Duodenal mucosa (tissue), 2 donors: ENCODE measurements around the gene TEKT3.
A peak's percentile ranks its signal among the peaks of the same experiment; 100 is the strongest.

Source experiments
- H3K27ac ChIP-seq: one replicate; pipeline ENCODE4 v1.7.0; 2013; ENCODE audit warnings: low read depth, low read length
- H3K27me3 ChIP-seq, 2 donors: one replicate each; pipeline ENCODE4 v1.7.0; 2013; ENCODE audit warnings: low read length in 2 of 2, control low read depth in 1 of 2; ENCODE audit not compliant: insufficient read depth in 2 of 2, control insufficient read depth in 1 of 2
- H3K36me3 ChIP-seq, 2 donors: one replicate each; pipeline ENCODE4 v1.7.0; 2013; ENCODE audit warnings: low read length in 2 of 2, control low read depth in 1 of 2; ENCODE audit not compliant: insufficient read depth in 2 of 2, control insufficient read depth in 1 of 2
- H3K4me1 ChIP-seq, 2 donors: one replicate each; pipeline ENCODE4 v1.7.0; 2013; ENCODE audit warnings: low read length in 2 of 2, control low read depth in 1 of 2; ENCODE audit not compliant: insufficient read depth in 2 of 2, control insufficient read depth in 1 of 2
- H3K4me3 ChIP-seq, 2 donors: one replicate each; pipeline ENCODE4 v1.7.0; 2013; ENCODE audit warnings: low read length in 2 of 2, low read depth in 1 of 2
- H3K9ac ChIP-seq, 2 donors: one replicate each; pipeline ENCODE4 v1.7.0; 2013; ENCODE audit warnings: low read length in 2 of 2, low read depth in 1 of 2
- H3K9me3 ChIP-seq, 2 donors: one replicate each; pipeline ENCODE4 v1.7.0; 2013; ENCODE audit warnings: low read length in 2 of 2, control low read depth in 1 of 2; ENCODE audit not compliant: control insufficient read depth in 1 of 2

Gene TEKT3

GRCh38 chr17:15270628-15271381, 70.6 kb downstream of the TEKT3 start:
- H3K9me3 ChIP-seq = no peaks in the 10 kb centered on the region
- no peaks in the 10 kb centered on the region for H3K27me3 ChIP-seq
- peaks cover 8 to 9% of the 10 kb centered on the region in 2 donors for H3K4me1 ChIP-seq
- H3K4me3 ChIP-seq = no peak overlapping the region
- no peaks in the 10 kb centered on the region for H3K36me3 ChIP-seq
- H3K27ac ChIP-seq = no peak overlapping the region
- H3K9ac ChIP-seq = no peak overlapping the region

- Histone ChIP-seq H3K9me3 (no peaks in the 10 kb centered on the region), H3K27me3 (no peaks in the 10 kb centered on the region), H3K27ac (no peak overlapping the region), H3K4me3 (no peak overlapping the region), H3K36me3 (no peaks in the 10 kb centered on the region), H3K9ac (no peak overlapping the region), H3K4me1 (peaks cover 15 to 17% of the 10 kb centered on the region in 2 donors)
Observed at GRCh38 chr17:15269780-15270089, 71.7 kb downstream of the TEKT3 start.

GRCh38 chr17:15269087-15269779, 72.2 kb downstream of the TEKT3 start:
- H3K27ac ChIP-seq = no peak overlapping the region
- H3K4me1 ChIP-seq = peaks cover 20 to 22% of the 10 kb centered on the region in 2 donors
- H3K27me3 ChIP-seq = no peaks in the 10 kb centered on the region
- no peak overlapping the region for H3K4me3 ChIP-seq
- H3K9me3 ChIP-seq = no peaks in the 10 kb centered on the region
- H3K9ac ChIP-seq = no peak overlapping the region
- H3K36me3 ChIP-seq = no peaks in the 10 kb centered on the region

GRCh38 chr17:15268461-15268860, 72.9 kb downstream of the TEKT3 start:
- no peak overlapping the region for H3K9ac ChIP-seq
- H3K36me3 ChIP-seq = no peaks in the 10 kb centered on the region
- no peak overlapping the region for H3K4me3 ChIP-seq
- H3K27me3 ChIP-seq = peaks cover 0 to 4% of the 10 kb centered on the region in 2 donors
- H3K9me3 ChIP-seq = no peaks in the 10 kb centered on the region
- H3K27ac ChIP-seq = no peak overlapping the region
- peaks cover 27 to 29% of the 10 kb centered on the region in 2 donors for H3K4me1 ChIP-seq

- Histone ChIP-seq H3K4me1 (peaks cover 31 to 33% of the 10 kb centered on the region in 2 donors), H3K27me3 (peaks cover 5 to 9% of the 10 kb centered on the region in 2 donors), H3K9me3 (no peaks in the 10 kb centered on the region), H3K36me3 (no peaks in the 10 kb centered on the region), H3K27ac (no peak overlapping the region), H3K9ac (no peak overlapping the region), H3K4me3 (no peak overlapping the region)
Observed at GRCh38 chr17:15267996-15268395, 73.4 kb downstream of the TEKT3 start.

GRCh38 chr17:15266325-15267125, 74.9 kb downstream of the TEKT3 start:
- Histone ChIP-seq H3K36me3 (no peaks in the 10 kb centered on the region), H3K9ac (no peak overlapping the region), H3K27me3 (peaks cover 12 to 23% of the 10 kb centered on the region in 2 donors), H3K4me3 (no peak overlapping the region), H3K9me3 (no peaks in the 10 kb centered on the region), H3K4me1 (peaks cover 36 to 42% of the 10 kb centered on the region in 2 donors), H3K27ac (no peak overlapping the region)

- H3K9ac ChIP-seq = peak within 1 kb of the TSS; percentile 10 to 31
- peaks cover 43 to 46% of the 10 kb centered on the region in 2 donors for H3K4me1 ChIP-seq
- peak within 1 kb of the TSS; percentile 58 to 59 for H3K4me3 ChIP-seq
- H3K9me3 ChIP-seq = no peaks in the 10 kb centered on the region
- no peaks in the 10 kb centered on the region for H3K36me3 ChIP-seq
- peaks cover 16 to 29% of the 10 kb centered on the region in 2 donors for H3K27me3 ChIP-seq
- H3K27ac ChIP-seq = no peak within 1 kb of the TSS
Observed at GRCh38 chr17:15265131-15265530, 76.3 kb downstream of the TEKT3 start, which contains the start of gene PMP22. Gene PMP22, minus strand, starts transcription at chr17:15265326. Its CDS starts 4,599 bp downstream, at chr17:15260727.

- no peaks in the 10 kb centered on the region for H3K36me3 ChIP-seq
- peaks cover 42 to 44% of the 10 kb centered on the region in 2 donors for H3K4me1 ChIP-seq
- H3K27ac ChIP-seq = no peak overlapping the region
- no peaks in the 10 kb centered on the region for H3K9me3 ChIP-seq
- H3K9ac ChIP-seq = peak overlapping the region; percentile 10 to 31
- H3K27me3 ChIP-seq = peaks cover 16 to 29% of the 10 kb centered on the region in 2 donors
- peak overlapping the region; percentile 58 to 59 for H3K4me3 ChIP-seq
Observed at GRCh38 chr17:15264542-15264941, 76.9 kb downstream of the TEKT3 start.

GRCh38 chr17:15263680-15264079, 77.7 kb downstream of the TEKT3 start:
- peak overlapping the region; percentile 10 to 48 for H3K9ac ChIP-seq
- H3K36me3 ChIP-seq = peaks cover 0 to 3% of the 10 kb centered on the region in 2 donors
- H3K27ac ChIP-seq = peak overlapping the region; percentile 88
- H3K27me3 ChIP-seq = peaks cover 16 to 29% of the 10 kb centered on the region in 2 donors
- H3K4me3 ChIP-seq = peak overlapping the region; percentile 83 to 84
- H3K4me1 ChIP-seq = peaks cover 34 to 48% of the 10 kb centered on the region in 2 donors
- H3K9me3 ChIP-seq = no peaks in the 10 kb centered on the region

GRCh38 chr17:15263206-15263579, 78.2 kb downstream of the TEKT3 start:
- H3K4me1 ChIP-seq = peaks cover 34 to 52% of the 10 kb centered on the region in 2 donors
- H3K27ac ChIP-seq = peak overlapping the region; percentile 88
- peaks cover 0 to 8% of the 10 kb centered on the region in 2 donors for H3K36me3 ChIP-seq
- peak overlapping the region; percentile 48 to 61 for H3K9ac ChIP-seq
- H3K9me3 ChIP-seq = no peaks in the 10 kb centered on the region
- H3K4me3 ChIP-seq = peak overlapping the region; percentile 83 to 84
- peaks cover 16 to 29% of the 10 kb centered on the region in 2 donors for H3K27me3 ChIP-seq
